ENCODE data around the gene SUGCT.
"Not testable (repeated sequence)": the region's sequence is repeated elsewhere in the genome, so short reads cannot be mapped to it uniquely, and the experiment has no call there.

The SUGCT gene

DNA sequence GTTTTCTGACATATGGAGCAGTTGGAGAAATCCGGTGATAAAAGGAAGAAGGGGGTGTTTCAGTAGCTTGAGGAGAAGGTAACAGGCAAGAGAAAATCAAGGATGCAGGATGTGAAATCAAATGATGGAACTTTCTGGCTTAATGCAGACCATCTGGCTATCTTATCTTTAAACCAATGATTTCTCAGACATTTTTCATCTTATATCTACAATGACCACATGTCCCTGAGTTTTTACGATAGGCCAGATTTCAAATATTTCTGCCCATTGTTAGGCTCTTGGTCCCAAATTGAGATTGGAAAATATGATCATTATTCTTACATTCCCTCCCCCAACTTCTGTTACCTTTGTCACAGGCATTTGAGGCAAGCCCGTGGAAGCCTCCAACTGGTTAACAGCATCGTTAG is 486.8 kb downstream of the SUGCT start:
- no peak for DNase-seq (ENCODE audit: low read depth in 2 of 2)

DNA sequence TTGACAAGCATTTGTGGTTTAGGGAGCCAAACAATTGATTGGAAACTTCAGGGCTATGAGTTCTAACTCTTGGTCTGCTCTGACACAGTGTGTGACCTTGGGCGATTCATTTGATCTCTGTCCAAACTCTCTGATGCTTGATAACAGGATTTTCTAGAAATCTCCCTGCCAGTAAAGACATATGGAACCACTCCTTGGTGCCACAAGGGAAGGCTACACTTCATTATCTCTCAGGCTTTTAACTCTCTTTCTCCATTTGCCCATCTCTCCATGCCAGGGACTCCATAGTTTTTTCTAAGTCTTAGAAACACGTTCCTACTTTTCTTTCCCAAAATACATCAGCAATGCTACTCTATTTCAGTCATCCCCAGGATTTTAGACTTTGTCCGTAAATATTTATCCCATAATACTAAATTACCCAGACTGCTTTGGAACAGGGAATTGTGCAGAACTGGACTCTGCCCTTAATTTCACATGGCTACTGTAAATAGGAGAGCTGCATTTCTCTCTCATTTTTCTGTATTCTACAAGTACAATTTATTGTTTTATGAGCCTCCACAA is 488.2 kb downstream of the SUGCT start:
- no peak for DNase-seq (ENCODE audit: low read depth in 2 of 2)

DNA sequence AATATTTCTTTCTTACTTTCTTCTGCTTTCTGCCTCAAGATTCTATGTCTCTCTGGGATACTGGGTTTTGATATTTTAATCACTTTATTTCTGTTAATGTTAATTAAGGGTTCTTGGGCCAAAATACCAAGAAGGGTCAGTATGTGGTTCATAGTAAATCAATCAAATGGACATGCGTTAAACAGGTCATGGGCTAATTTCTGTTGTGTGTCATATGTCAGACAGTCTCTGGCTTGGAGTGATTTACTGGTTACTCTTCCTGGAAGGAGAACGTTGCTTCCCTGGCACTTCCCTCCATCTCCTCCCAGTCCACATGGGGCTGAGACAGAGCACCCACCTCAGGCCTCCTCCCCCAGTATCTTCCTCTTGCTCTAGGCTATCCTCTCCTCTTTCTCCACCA is 489.1 kb downstream of the SUGCT start:
- no peak for DNase-seq (ENCODE audit: low read depth in 2 of 2)

DNA sequence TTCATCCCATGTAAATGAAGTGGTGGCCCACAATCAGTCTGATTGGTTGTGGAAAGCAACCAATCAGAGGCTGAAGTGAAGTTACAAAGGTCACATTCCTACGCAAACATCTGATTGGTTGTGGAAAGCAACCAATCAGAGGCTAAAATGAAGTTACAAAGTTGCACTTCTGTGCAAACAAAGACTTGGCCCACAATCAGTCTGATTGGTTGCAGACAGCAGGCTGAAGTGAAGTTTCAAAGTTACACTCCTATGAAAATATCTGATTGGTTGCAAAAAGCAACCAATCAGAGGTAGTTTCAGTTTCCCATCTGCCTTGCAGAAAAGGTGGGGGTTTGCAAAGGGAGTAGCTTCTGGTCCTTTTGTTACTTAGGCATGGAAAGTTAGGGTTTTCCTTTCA is 492.6 kb downstream of the SUGCT start:
- DNase-seq (ENCODE audit: low read depth in 2 of 2), result not testable (repeated sequence)

DNA sequence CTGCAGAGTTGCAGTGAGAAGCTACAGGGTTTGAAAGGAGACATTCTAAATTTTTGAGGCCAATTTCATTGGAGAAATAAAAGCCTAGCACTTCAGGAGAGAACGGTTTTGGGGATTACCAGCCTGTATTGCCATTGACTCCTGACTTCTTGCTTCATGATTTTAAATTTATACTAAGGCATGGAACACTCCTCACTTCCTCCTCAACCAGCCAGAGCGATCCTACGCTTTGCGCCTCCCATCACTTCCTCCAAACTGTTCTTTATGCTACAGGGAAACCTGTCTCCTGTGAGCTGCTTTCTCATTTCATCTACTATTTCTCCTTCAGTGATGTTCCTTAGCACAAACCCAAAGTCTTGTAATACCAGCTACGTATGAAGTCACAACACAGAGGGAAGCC is 495.1 kb downstream of the SUGCT start:
- DNase-seq (ENCODE audit: low read depth in 2 of 2), result no peak

DNA sequence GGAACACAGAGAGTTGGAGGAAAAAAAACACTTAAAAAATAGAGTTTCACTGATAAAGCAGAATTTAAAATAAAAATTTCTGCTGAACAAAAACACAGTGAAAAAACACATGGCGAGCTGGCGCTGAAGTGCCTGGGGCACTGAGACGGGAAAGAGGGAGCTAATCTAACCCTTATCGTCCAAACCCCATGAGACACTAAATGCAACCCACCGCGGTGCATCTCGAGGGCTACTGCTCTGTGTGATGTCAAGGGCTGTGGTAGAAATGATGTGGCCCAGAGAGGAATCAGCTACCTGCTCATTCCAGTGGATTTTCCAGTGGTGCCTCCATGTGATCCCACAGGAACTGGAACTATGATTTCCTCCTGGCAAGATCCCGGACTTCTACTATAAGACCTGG is 499.3 kb downstream of the SUGCT start:
- no peak for DNase-seq (ENCODE audit: low read depth in 2 of 2)

DNA sequence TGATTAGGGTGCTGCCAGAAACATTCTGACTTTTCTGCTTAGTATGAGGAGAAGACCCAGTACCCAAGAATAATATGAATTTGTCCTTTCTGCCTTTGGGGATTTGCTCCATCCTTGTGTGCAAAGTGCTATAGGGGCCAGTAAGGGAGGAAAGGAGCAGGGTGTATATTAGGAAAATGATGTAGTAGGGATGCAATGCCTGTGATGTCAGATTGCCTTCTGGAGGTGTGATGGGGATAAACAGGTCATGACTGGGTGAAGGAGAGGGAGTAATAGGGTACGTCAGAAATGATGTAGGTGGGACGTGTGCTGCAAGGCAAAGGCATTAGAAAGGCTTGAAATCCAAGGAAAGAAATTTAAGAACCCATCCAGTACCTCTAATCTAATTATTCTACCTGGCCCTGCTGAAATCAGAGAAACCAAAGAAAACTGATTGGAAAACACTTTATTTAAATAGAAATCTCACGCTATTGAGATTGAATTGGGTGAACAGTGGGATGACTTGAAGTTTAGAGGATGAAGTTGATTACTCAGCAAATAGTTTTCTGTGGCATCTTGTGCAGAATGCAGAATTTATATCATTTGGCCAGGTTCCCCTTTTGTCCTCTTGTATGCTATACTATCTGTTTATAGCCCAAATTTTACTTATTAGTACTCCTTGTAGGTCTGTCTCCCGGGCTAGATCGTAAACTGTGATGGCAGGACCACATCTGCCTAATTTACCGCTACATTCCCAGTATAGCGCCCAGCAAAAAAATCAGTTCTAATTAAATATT is 503.9 kb downstream of the SUGCT start:
- no peak for DNase-seq (ENCODE audit: low read depth in 2 of 2)

DNA sequence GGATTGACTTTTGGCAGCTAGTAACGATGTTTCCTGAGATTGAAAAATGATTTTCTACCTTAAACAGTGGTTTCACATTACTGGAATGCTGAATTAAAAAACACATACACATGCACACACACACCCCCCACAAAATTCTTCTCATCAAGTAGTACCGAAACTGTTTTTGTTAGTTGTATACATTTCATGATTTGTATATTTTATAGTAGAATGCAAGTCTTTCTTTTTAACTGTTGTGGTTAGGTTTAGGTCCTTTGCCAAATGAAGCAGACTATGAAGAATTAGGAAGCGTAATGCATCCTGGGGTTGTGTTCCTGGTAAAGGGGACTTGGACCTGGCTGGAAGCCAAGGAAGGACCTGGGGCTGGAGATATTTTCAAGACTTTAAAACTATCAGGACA is 505.8 kb downstream of the SUGCT start:
- DNase-seq (ENCODE audit: low read depth in 2 of 2), result no peak

DNA sequence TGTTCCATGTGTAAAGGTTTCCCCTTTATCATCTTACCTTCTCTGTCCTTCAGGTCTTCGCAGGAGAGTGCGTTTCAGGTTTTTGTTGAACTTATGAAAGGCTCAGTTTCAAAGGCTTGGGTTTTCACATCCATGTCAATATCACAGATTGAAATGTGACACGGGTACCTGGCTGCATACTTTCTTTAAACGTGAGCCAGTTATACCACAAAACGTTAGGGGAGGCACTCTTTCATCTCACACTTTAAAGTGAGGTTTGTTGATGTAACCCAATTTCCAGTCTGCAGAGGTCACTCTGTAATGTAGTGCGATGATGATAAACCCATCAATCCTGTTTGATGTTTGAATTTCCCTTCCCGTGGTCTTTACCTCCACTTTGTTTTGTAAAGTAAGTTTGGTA is 506.9 kb downstream of the SUGCT start:
- no peak for DNase-seq (ENCODE audit: low read depth in 2 of 2)

DNA sequence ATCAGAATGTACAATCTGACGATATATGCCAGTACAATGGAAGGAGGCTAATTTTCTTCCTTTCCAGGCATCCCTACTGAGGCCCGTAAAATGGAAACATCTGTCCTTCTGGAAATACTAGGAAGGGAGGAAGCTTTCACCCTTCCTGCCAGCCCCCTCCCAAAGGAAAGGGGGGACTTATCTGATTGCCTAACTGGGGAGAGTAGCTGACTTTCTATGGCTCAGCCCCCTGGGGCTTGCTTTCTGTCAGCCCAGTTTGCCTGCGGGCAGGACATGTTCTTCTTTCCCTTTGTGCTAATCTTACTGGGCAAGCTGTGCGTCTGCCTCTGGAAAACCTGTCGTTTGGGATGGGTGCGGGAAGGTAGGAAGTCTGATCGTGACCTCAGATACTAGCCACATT is 508.9 kb downstream of the SUGCT start:
- no peak for DNase-seq (ENCODE audit: low read depth in 2 of 2)

DNA sequence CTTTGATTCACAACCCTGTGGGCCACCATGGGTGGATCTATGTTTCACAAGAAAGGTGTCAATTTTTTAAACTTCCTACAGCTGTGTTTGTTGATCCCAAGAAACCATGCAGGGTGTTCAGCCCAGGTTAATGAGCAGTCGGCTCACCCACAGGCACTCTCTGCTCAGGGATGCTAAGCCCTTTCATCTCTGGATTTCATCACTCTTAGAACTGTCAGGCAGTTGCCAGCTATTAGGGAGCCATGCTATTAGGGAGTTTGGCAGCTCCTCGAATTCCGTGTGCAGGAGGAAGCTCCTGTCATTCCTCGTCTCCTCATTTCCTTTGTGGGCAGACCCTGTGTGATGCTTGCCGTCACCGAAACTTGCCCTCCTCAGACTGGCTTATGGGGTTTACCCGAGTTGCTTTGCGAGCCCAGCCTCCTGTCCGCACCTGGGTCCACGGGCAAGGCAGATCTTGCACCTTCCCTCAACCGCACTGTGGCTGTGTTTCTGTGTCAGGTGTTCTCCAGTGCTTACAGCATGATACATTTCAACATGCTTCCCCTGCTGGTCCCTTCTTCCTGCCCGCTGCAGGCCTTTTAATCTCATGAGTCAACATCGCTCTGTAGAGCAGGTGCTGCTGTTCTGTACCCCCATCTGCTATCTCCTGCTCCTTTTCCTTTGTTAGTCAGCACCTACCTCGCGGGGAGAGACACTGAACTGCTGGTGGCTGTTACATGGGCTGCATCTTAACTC is 509.8 kb downstream of the SUGCT start:
- DNase-seq (ENCODE audit: low read depth in 2 of 2), result no peak

DNA sequence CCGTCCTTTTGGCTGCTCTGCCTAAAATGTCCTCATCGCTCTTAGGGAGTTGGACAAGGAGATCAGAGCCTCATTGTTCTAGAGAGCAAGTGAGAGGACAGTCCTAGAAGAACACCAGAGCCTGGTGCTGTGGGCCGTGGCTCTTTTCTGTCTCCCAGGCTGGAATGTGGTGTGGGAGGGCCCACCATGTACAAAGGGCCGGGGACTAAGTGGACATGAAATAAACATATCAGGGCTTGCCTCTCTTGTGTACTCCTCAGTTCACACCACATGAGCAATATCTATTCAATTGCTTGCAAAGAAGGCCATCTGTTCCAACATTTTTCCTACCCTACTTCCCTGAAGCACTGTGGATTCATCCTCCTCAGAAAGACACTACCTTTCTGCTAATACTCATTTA is 510.4 kb downstream of the SUGCT start:
- no peak for DNase-seq (ENCODE audit: low read depth in 2 of 2)

DNA sequence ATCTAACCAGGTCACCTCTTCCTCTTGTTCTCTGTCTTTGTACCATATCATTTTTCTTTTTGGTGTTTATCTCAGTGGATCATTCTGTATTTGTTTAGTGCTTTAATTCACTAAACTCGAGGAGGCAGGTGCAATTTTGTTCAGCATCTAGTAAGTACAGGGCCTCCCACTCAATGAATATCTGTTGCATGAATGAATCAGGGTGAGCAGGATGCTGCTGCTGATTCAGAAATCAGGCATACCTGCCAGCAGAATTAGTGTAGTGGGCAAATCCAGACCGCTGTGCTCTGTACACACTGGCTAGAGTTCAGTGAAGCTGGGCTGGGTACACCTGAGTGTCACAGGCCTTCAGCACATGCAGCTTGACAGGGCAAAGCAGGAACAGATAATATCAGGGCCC is 511.9 kb downstream of the SUGCT start:
- no peak for DNase-seq (ENCODE audit: low read depth in 2 of 2)

DNA sequence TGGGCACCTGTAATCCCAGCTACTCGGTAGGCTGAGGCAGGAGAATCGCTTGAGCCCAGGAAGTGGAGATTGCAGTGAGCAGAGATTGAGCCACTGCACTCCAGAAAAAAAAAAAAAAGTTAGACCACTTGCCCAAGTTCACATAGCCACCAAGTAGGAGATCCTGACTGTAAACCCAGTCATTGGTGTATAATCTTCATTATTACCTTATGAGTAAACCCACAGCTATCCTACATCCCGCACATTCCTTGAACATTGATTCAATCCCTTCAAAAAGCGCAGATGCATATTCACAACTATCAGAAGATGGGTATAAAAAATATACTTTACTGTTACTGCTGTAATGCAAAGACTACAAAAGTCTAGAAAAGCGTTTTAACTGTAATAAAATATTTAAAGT is 512.9 kb downstream of the SUGCT start:
- no peak for DNase-seq (ENCODE audit: low read depth in 2 of 2)

DNA sequence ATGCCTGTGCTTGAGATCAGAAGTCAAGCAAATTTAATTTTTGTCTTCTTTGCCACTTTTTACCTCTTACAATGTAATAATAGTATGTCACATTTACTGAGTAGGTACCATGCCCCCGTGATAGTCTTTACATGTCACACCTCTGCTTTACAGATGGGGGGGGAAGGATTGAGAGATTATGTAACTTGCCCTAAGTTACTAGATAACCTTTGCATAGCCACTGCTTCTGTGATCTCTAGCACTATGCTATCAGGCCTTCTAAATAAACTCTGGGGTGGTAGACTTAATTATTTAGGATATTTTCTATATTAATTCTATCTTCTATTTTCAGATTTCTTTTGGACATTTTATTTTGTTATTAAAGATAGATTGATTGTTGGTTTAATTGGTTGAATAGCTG is 514.4 kb downstream of the SUGCT start:
- DNase-seq (ENCODE audit: low read depth in 2 of 2), result no peak

DNA sequence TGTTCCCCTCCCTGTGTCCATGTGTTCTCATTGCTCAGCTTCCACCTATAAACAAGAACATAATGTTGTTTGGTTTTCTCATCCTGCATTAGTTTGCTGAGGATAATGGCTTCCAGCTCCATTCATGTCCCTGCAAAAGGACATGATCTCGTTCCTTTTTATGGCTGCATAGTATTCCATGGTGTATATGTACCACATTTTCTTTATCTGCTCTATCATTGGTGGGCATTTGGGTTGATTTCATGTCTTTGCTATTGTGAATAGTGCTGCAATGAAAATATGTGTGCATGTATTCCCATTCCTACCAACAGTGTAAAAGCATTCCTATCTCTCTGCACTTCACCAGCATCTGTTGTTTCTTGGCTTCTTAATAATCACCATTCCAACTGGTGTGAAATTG is 516.1 kb downstream of the SUGCT start:
- DNase-seq (ENCODE audit: low read depth in 2 of 2), result not testable (repeated sequence)

DNA sequence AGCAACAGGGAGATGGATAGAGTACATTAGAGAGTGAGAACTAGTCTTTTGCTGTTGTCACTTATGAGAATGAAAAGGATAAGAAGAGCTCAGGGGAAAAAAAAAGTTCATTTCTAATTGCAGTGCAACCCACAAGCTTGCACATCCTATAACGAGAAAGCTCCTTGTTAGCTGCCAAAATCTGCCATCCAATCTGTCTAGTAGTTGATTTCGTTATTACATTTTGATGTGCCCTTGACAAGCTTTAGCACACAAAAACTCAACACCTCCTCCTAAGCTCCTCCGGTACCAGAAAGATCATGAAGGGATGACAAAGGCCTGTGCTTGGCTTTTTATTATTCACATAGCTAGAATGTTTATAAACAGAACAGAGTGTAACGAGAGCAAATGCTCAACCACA is 519.4 kb downstream of the SUGCT start:
- no peak for DNase-seq (ENCODE audit: low read depth in 2 of 2)

DNA sequence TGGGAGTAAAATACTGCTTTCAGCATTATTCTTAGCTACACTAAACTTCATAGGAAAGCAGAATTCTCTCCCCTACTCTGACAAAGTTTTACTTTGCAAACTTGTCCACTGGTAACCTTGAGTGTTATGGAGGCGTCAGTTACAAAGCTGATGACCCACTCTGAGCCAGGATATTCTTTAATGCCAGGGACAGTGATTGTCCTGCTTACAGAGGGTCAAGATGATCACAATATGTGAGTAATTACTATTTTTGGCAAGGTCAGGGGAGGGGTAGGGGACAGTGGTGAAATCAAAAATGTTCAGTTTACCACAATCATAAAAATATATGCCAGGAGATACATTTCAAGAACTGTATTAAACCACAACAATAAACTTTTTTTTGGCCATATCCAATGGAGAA is 520.6 kb downstream of the SUGCT start:
- no peak for DNase-seq (ENCODE audit: low read depth in 2 of 2)

DNA sequence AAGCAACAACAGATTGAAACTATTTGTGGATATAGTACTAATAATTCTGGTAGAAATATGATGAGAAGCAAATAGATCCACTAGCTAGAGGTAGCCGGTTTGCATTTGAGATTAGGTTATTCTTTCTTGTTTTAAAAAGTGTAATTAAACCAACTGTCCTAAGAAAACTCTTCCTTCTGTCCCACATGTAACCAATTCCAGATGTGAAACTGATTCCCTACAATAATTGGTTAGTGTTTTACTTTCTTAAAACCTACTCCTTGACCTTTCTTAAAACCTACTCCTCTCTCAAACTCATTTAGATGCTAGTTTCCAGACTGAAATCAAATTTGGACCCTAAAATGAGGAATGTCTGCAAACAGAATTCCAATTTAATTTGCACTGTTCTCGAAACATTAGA is 521.5 kb downstream of the SUGCT start:
- DNase-seq (ENCODE audit: low read depth in 2 of 2), result no peak

DNA sequence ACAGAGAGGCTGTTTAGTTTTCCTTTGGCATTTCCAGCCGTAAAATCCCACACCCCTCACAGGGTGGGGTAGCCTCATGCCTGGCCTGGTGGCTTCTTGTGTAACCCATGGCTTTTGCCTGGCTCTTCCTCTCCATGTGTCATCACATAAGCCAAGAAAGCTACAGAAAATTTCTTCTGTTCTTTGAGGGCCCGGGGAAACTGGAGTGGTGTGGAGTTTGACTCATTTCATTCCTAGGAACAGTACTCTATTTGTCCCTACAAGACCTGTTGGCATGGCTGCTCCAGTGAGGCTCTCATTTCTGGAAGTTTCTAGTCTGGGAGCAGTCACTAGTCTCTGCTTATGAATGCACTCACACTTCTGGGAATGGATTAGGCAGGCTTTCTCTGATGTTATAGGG is 523.9 kb downstream of the SUGCT start:
- DNase-seq (ENCODE audit: low read depth in 2 of 2), result no peak

DNA sequence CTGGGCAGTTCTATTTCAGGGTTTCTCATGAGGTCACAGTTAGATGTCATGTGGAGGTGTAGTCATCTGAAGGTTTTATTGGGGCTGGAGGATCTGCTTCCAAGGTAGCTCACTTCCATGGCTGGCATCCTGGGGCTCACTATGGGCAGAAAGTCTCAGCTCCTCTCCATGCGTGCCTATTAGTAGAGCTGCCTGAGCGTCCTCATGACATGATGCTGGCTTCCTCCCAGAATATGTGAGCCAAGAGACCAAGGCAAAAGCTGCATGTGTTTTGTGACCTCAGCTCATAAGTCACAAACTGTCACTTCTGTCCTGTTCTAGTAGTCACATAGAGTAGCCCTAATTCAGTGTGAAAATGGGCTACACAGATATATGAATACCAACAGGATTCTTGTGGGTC is 524.4 kb downstream of the SUGCT start:
- no peak for DNase-seq (ENCODE audit: low read depth in 2 of 2)

DNA sequence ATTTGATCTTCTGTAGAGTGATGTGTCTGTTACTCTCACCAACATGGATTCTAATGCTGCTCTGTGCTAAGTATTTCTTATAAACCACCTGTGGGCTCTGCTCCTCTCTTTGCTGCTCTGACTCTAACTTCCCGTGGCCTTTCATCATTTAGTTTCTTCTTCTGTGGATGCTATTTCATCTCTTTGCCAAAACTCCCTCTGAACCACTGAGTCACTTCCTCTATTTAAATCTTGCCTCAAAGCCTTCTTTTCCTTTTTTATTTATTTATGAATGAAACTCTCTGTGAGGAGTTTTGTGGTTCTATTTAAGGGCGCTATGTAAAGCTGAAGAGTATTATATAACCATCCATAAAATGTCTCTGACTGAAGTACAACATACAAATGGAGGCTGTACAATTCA is 538.5 kb downstream of the SUGCT start:
- no peak for DNase-seq (ENCODE audit: low read depth in 2 of 2)

DNA sequence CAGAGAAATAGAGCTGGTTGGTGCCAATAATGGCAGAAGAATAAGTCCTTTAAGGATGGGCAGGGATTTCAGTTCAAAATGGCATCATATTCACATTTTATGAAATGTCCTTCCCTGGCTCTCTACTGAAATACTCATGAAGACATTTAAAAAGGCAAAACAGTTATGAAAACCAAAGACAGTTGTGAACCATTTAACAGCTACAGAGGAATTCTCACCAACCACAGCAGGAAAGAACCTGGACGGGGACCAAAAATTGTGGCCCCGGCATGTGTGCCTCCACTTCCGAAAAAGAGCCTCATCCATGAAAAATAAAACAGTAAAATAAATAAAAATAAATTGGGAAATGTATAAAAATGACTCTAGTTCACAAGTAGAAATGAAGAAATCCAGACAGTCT is 539.5 kb downstream of the SUGCT start:
- DNase-seq (ENCODE audit: low read depth in 2 of 2), result no peak
